WI38 (cell line): ENCODE measurements around the gene ACKR4.

Experiments
- H3K4me3 ChIP-seq: 2 replicates; pipeline ENCODE4 v1.5.1; 2011; ENCODE audit warnings: low read depth, mild to moderate bottlenecking, control low read depth, low read length
- CTCF ChIP-seq: IDR thresholded peaks from 2 replicates; pipeline ENCODE4 v1.5.1; 2012; ENCODE audit warnings: low read depth, mild to moderate bottlenecking, control low read depth, low read length

Gene ACKR4

GRCh38 chr3:132569580-132569979 is 27.5 kb upstream of the ACKR4 start:
- H3K4me3 ChIP-seq, result no peak overlapping the region
- no peak for TF ChIP-seq CTCF

- no peak overlapping the region for H3K4me3 ChIP-seq
- no peak for TF ChIP-seq CTCF
Measured at GRCh38 chr3:132570016-132570415, 27.1 kb upstream of the ACKR4 start.

GRCh38 chr3:132573797-132574211 is 23.3 kb upstream of the ACKR4 start:
- no peak for TF ChIP-seq CTCF
- H3K4me3 ChIP-seq, result no peak overlapping the region

GRCh38 chr3:132587401-132587800 is 9.7 kb upstream of the ACKR4 start:
- no peak for TF ChIP-seq CTCF

GRCh38 chr3:132592216-132592615 is 4.9 kb upstream of the ACKR4 start:
- no peak for TF ChIP-seq CTCF
- H3K4me3 ChIP-seq, result no peak overlapping the region

More at GRCh38 chr3:132587401-132587800, 9.7 kb upstream of the ACKR4 start:
- no peak overlapping the region for H3K4me3 ChIP-seq

GRCh38 chr3:132593241-132593946 is 3.7 kb upstream of the ACKR4 start:
- peak overlapping the region; percentile 2; the same call in 1 of the 2 replicates for H3K4me3 ChIP-seq
- TF ChIP-seq CTCF, result no peak

GRCh38 chr3:132593947-132594323 is 3.1 kb upstream of the ACKR4 start:
- peak overlapping the region; percentile 2; the same call in 1 of the 2 replicates for H3K4me3 ChIP-seq
- TF ChIP-seq CTCF, result no peak
